CD4-positive, alpha-beta memory T cell (primary cell): ENCODE measurements around the gene GPR183. TPM values are rescaled to one million over a fixed set of nuclear protein-coding genes. Genes with fewer than 3 reads are reported as not detected.

Source experiments
- CTCF ChIA-PET: fragments of 350-600 bp; sonication (Branson Sonifier 250); formaldehyde crosslinking; loops from one replicate; lab custom pipeline; 2021; ENCODE audit warnings: inconsistent platforms; ENCODE audit not compliant: partially characterized antibody; lab: Charles Lee
- POLR2A ChIA-PET: fragments of 350-600 bp; sonication (Branson Sonifier 250); formaldehyde crosslinking; loops from one replicate; lab custom pipeline; 2021; ENCODE audit not compliant: partially characterized antibody; lab: Charles Lee
- DNase-seq, 5 donors: peaks; one replicate each; pipeline versions ENCODE4 v3.0.0 to v3.0.0-alpha.2; 2020 to 2022; ENCODE audit warnings: mixed read lengths in 1 of 5
- H3K27ac ChIP-seq: one replicate; pipeline ENCODE4 v1.7.0; 2013; ENCODE audit warnings: low read depth, low read length
- H3K27me3 ChIP-seq: 2 replicates; pipeline ENCODE4 v1.7.0; 2013; ENCODE audit warnings: mild to moderate bottlenecking, low read length, moderate library complexity; ENCODE audit not compliant: insufficient read depth
- H3K36me3 ChIP-seq: 2 replicates; pipeline ENCODE4 v1.7.0; 2013; ENCODE audit warnings: mild to moderate bottlenecking, low read length, moderate library complexity; ENCODE audit not compliant: insufficient read depth
- H3K4me1 ChIP-seq: 2 replicates; pipeline ENCODE4 v1.7.0; 2013; ENCODE audit warnings: mild to moderate bottlenecking, low read length, moderate library complexity; ENCODE audit not compliant: insufficient read depth
- H3K4me3 ChIP-seq, 2 donors: one replicate each; pipeline ENCODE4 v1.7.0; 2013; ENCODE audit warnings: low read length in 2 of 2, mild to moderate bottlenecking in 1 of 2
- H3K9me3 ChIP-seq, 2 donors: one replicate each; pipeline ENCODE4 v1.7.0; 2013; ENCODE audit warnings: low read length in 2 of 2, control low read depth in 1 of 2; ENCODE audit not compliant: control insufficient read depth in 1 of 2
- H3K27ac Mint-ChIP-seq, 7 donors: one replicate each; pipeline ENCODE4 v1.8.0; 2020 to 2021; ENCODE audit warnings: mixed read lengths in 7 of 7, mild to moderate bottlenecking in 6 of 7, inconsistent platforms in 3 of 7, moderate library complexity in 3 of 7
- H3K27me3 Mint-ChIP-seq, 2 donors: one replicate each; pipeline ENCODE4 v1.8.0; 2020 to 2021; ENCODE audit warnings: mixed read lengths in 2 of 2
- H3K36me3 Mint-ChIP-seq, 2 donors: one replicate each; pipeline ENCODE4 v1.8.0; 2020 to 2021; ENCODE audit warnings: mixed read lengths in 2 of 2, inconsistent platforms in 1 of 2, mild to moderate bottlenecking in 1 of 2
- H3K4me1 Mint-ChIP-seq, 4 donors: one replicate each; pipeline ENCODE4 v1.8.0; 2020 to 2021; ENCODE audit warnings: mixed read lengths in 4 of 4, mild to moderate bottlenecking in 1 of 4
- H3K4me3 Mint-ChIP-seq, 8 donors: one replicate each; pipeline ENCODE4 v1.8.0; 2020 to 2021; ENCODE audit warnings: mixed read lengths in 8 of 8, mild to moderate bottlenecking in 7 of 8, moderate library complexity in 6 of 8, inconsistent platforms in 3 of 8
- H3K9me3 Mint-ChIP-seq, 8 donors: one replicate each; pipeline ENCODE4 v1.8.0; 2020 to 2021; ENCODE audit warnings: mixed read lengths in 8 of 8, mild to moderate bottlenecking in 5 of 8, inconsistent platforms in 3 of 8, moderate library complexity in 1 of 8
- intact Hi-C: fragments of 100-400 bp; cut with micrococcal nuclease; formaldehyde crosslinking; loops from one replicate; pipeline ENCODE4 v1.15.1; 2023
- polyA plus RNA-seq, 2 donors: library from polyadenylated mRNA; unstranded; fragments of 300-500 nt; fragmentation: Illumina TruSeq; gene quantifications; one replicate each; pipeline ENCODE4 v1.2.3, GENCODE V29; 2021
- total RNA-seq, 2 experiments: library from RNA; stranded (reverse); gene quantifications; one replicate each; pipeline ENCODE4 v1.2.3, GENCODE V29; 2021

GPR183 gene
- total and polyA plus RNA-seq, 4 experiments from 2014 or later, result 203 to 954 (median 383) TPM

DNA sequence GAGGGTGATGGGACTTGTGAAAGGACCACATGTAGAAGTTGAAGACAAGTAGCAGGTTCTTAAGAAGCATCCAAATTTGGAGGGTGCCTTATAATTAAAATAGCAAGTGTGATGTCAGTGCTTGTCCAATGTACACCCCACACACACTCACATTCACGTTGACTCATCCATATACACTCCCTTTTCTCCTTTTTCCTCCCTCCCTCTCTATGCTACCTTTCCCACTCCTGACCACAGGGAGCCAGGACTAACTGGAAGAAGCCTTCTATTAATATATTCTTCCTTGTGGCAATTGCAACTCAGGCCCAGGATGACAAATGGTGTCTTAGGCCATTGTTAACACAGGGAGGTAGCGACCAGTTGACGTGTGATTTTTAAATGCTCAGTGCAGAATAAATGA lies 16.3 kb upstream of the GPR183 start:
- H3K27me3 Mint-ChIP-seq, result no peaks in the 10 kb centered on the region
- Histone ChIP-seq H3K36me3 (peaks cover 3% of the 10 kb centered on the region), H3K9me3 (no peaks in the 10 kb centered on the region), H3K4me1 (peaks cover 87% of the 10 kb centered on the region), H3K4me3 (peak overlapping the region in 1 of 2 donors; percentile 5), H3K27me3 (no peaks in the 10 kb centered on the region), H3K27ac (peak overlapping the region; percentile 79)
- CTCF ChIA-PET, result interaction anchor here (1.2 to 3.3 kb wide), 8 partner anchors 10 to 113 kb away, joined by 4 to 10 read pairs (median 8); no protein-coding TSS in a partner anchor
- H3K36me3 Mint-ChIP-seq, result peaks cover 25 to 26% of the 10 kb centered on the region in 2 donors
- POLR2A ChIA-PET, result interaction anchor here (0.7 to 15.7 kb wide), 19 partner anchors 9 to 64 kb away, joined by 3 to 417 read pairs (median 7); partner anchors contain the start of gene GPR183
- intact Hi-C loops, result loop anchor here (1.0 to 2.0 kb wide), 3 partner anchors 15 to 41 kb away; partner anchors contain the start of gene GPR183
- DNase-seq, result no peak
- peak overlapping the region; percentile 91 to 99 (median 94) for H3K27ac Mint-ChIP-seq
- H3K9me3 Mint-ChIP-seq, result no peaks in the 10 kb centered on the region
- H3K4me1 Mint-ChIP-seq, result peaks cover 54 to 82% (median 69%) of the 10 kb centered on the region in 4 donors
- peak overlapping the region; percentile 20 to 78 (median 54) for H3K4me3 Mint-ChIP-seq

DNA sequence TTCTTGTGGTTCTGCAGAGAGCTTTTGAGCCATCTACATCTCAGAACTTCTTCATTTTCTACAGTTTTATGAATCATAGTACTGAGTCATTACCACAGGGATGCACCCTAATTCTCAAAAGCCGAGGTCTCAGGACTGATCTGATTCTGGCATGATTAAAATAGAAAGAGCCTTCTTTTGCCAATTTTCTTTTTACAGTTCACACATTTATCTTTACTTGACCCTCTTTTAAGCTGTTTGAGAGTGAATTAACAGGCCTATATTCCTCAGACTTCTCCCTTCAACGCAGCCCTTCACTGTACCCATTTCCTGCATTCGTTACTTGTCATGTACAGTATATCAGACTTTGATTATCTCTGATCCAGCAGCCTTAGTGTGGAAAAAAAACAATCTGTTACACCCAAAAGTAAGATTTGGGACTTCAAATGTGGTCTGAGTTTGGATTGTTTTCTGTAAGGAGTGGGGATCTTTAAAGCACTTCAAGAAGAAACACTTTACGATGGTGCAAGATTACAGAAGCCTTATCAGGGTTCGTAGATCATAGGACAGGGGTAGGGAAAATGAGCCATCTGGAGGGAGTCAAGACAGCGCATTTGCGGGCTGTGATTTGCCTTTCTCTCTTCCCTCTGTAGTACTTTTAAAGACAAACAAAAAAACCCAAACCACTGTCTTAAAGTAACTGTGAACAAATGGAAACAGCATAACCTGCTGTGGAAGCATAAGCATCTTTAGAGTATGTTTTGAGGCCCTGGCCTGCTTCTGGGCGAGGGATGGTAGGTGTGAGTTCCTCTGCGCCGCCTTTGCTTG lies 15.3 kb upstream of the GPR183 start:
- POLR2A ChIA-PET, result interaction anchor here (0.7 to 15.7 kb wide), 22 partner anchors 8 to 121 kb away, joined by 3 to 417 read pairs (median 6); partner anchors contain the start of genes GPR183 and UBAC2
- H3K4me1 Mint-ChIP-seq, result peaks cover 54 to 84% (median 69%) of the 10 kb centered on the region in 4 donors

DNA sequence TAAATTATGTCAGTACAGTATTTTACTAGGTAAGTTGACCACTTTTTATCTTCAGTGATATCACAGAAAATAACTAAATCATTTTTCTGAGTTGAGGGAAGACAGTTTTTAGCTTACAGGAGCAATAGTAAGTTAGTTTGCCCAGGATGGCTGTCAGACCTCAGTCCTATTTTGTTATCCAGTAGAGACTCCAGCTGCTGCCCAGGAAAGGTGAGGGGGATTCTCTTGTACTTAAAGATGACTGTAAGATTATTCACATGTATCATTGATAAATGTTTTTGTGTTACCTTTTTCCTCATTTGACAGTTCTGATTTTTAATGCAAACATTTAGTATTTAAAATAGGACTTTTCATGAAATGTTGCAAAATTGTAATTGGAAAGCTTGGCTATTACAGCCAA lies 14.5 kb upstream of the GPR183 start:
- Mint-ChIP-seq H3K9me3 (no peaks in the 10 kb centered on the region), H3K27me3 (no peaks in the 10 kb centered on the region), H3K27ac (peak overlapping the region; percentile 91 to 99 (median 94)), H3K4me3 (peak overlapping the region in 6 of 8 donors; percentile 29 to 82 (median 72)), H3K36me3 (peaks cover 27 to 28% of the 10 kb centered on the region in 2 donors), H3K4me1 (peaks cover 55 to 84% (median 69%) of the 10 kb centered on the region in 4 donors)
- DNase-seq, result no peak
- H3K4me1 ChIP-seq, result peaks cover 88% of the 10 kb centered on the region
- H3K27ac ChIP-seq, result peak overlapping the region; percentile 79
- H3K9me3 ChIP-seq, result no peaks in the 10 kb centered on the region
- ChIA-PET POLR2A (interaction anchor here (0.8 to 15.7 kb wide), 18 partner anchors 10 to 120 kb away, joined by 3 to 417 read pairs (median 6); partner anchors contain the start of gene GPR183), CTCF (interaction anchor here (0.8 to 2.3 kb wide), 13 partner anchors 12 to 179 kb away, joined by 3 to 10 read pairs (median 5); partner anchors contain the start of gene TM9SF2)
- H3K27me3 ChIP-seq, result no peaks in the 10 kb centered on the region
- H3K4me3 ChIP-seq, result no peak overlapping the region
- H3K36me3 ChIP-seq, result peaks cover 3% of the 10 kb centered on the region
- intact Hi-C loops, result loop anchor here (1.0 to 2.0 kb wide), 5 partner anchors 7 to 39 kb away; no protein-coding TSS in a partner anchor

More for the DNA sequence above, 15.3 kb upstream of the GPR183 start:
- Histone ChIP-seq H3K9me3 (no peaks in the 10 kb centered on the region), H3K36me3 (peaks cover 3% of the 10 kb centered on the region), H3K4me1 (peaks cover 87% of the 10 kb centered on the region), H3K4me3 (peak overlapping the region in 1 of 2 donors; percentile 5), H3K27me3 (no peaks in the 10 kb centered on the region), H3K27ac (peak overlapping the region; percentile 79)
- Mint-ChIP-seq H3K27me3 (no peaks in the 10 kb centered on the region), H3K9me3 (no peaks in the 10 kb centered on the region), H3K27ac (peak overlapping the region; percentile 91 to 99 (median 94)), H3K36me3 (peaks cover 25 to 27% of the 10 kb centered on the region in 2 donors), H3K4me3 (peak overlapping the region; percentile 20 to 82 (median 68))
- CTCF ChIA-PET, result interaction anchor here (0.8 to 3.3 kb wide), 14 partner anchors 13 to 178 kb away, joined by 3 to 10 read pairs (median 6); partner anchors contain the start of gene TM9SF2
- DNase-seq, result peak; percentile 63 to 72 (median 68)
- intact Hi-C loops, result loop anchor here (1.0 to 2.0 kb wide), 6 partner anchors 8 to 40 kb away; partner anchors contain the start of gene GPR183

DNA sequence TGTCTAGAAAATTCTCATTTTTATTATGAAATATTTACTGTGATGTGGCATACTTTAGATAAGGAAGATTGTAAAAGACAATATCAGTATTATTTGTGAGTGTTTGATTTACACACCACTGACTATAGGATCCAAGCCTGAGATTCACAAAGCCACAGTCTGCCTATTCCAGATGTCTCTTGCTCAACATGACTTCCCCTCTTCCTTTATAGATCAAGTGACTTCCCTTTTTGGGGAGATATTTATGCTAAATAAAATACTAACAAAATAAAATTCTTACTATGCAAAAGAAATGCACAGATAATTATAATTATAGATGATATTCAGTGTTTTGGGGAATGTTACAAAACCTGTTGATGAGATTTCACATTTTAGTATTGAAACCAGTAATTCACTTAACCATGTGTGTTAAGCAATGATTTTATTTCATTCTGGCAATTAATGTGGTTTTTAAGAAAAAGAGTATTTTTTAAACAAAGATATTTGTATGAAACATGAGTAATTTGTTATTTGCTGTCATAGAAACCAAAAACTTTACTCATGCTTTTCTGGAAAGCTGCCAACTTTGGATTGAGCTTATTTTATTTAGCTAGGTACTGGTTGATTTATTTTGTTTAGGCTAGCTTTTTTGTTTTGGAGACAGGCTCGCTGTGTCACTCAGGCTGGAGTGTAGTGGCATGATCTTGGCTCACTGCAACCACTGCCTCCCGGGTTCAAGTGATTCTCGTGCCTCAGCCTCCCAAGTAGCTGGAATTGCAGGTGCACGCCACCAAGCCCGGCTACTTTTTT lies 13.7 kb upstream of the GPR183 start:
- peak overlapping the region; percentile 79 for H3K27ac ChIP-seq
- H3K4me3 Mint-ChIP-seq, result peak overlapping the region in 6 of 8 donors; percentile 13 to 78 (median 42)

DNA sequence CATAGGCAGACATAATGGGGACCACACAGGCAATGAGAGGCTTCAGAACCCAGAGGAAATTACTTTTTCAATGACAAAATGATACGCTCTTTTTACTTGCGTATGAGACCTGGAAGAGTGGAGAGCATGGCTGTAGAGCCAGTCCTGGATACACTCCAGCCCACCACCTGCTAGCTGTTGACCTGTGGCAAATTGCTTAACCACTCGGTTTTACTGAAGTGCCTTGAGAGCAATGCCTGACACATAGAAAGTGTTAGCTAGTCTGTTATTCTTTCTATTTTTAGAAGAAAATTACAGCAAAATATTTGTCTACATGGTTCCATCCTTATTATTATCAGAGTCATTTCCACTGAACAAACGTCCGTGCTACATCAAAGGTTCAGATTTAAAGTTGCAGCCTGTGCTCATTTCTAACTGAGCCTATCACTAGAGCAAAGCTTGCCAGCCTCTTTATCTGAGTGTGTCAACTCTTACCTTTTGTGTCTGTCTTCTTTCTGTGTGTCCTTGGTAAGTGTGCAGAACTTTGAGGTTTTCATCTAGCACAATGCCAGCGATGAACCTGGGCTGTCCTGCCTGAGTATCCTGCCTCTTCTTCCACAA lies 9.6 kb upstream of the GPR183 start:
- Histone ChIP-seq H3K36me3 (peaks cover 3% of the 10 kb centered on the region), H3K9me3 (no peaks in the 10 kb centered on the region), H3K27me3 (no peaks in the 10 kb centered on the region), H3K27ac (peak overlapping the region; percentile 73), H3K4me1 (peaks cover 87% of the 10 kb centered on the region), H3K4me3 (no peak overlapping the region)
- no peaks in the 10 kb centered on the region for H3K27me3 Mint-ChIP-seq
- no peak for DNase-seq
- ChIA-PET CTCF (interaction anchor here (0.6 to 1.0 kb wide), 3 partner anchors 14 to 70 kb away, joined by 3 read pairs; no protein-coding TSS in a partner anchor), POLR2A (interaction anchor here (1.0 to 15.7 kb wide), 3 partner anchors 12 to 38 kb away, joined by 3 to 417 read pairs (median 247); partner anchors contain the start of gene GPR183)
- peak overlapping the region; percentile 80 to 96 (median 91) for H3K27ac Mint-ChIP-seq
- H3K9me3 Mint-ChIP-seq, result no peaks in the 10 kb centered on the region
- intact Hi-C loops, result no loop called here
- H3K36me3 Mint-ChIP-seq, result peaks cover 24 to 25% of the 10 kb centered on the region in 2 donors
- peaks cover 49 to 81% (median 66%) of the 10 kb centered on the region in 4 donors for H3K4me1 Mint-ChIP-seq
- peak overlapping the region; percentile 51 to 87 (median 74) for H3K4me3 Mint-ChIP-seq

More for the DNA sequence above, 13.7 kb upstream of the GPR183 start:
- no peaks in the 10 kb centered on the region for H3K9me3 Mint-ChIP-seq
- ChIA-PET POLR2A (interaction anchor here (0.8 to 15.7 kb wide), 12 partner anchors 9 to 119 kb away, joined by 3 to 417 read pairs (median 13); partner anchors contain the start of gene GPR183), CTCF (interaction anchor here (0.8 to 2.3 kb wide), 8 partner anchors 15 to 115 kb away, joined by 3 to 10 read pairs (median 5); no protein-coding TSS in a partner anchor)
- peaks cover 56 to 83% (median 69%) of the 10 kb centered on the region in 4 donors for H3K4me1 Mint-ChIP-seq
- DNase-seq, result peak; percentile 65 to 80 (median 75)
- H3K4me3 ChIP-seq, result no peak overlapping the region
- H3K27me3 ChIP-seq, result no peaks in the 10 kb centered on the region
- H3K36me3 ChIP-seq, result peaks cover 3% of the 10 kb centered on the region
- intact Hi-C loops, result no loop called here
- H3K36me3 Mint-ChIP-seq, result peaks cover 29 to 32% of the 10 kb centered on the region in 2 donors
- peaks cover 88% of the 10 kb centered on the region for H3K4me1 ChIP-seq
- no peaks in the 10 kb centered on the region for H3K27me3 Mint-ChIP-seq
- H3K27ac Mint-ChIP-seq, result peak overlapping the region; percentile 91 to 99 (median 94)
- H3K9me3 ChIP-seq, result no peaks in the 10 kb centered on the region

DNA sequence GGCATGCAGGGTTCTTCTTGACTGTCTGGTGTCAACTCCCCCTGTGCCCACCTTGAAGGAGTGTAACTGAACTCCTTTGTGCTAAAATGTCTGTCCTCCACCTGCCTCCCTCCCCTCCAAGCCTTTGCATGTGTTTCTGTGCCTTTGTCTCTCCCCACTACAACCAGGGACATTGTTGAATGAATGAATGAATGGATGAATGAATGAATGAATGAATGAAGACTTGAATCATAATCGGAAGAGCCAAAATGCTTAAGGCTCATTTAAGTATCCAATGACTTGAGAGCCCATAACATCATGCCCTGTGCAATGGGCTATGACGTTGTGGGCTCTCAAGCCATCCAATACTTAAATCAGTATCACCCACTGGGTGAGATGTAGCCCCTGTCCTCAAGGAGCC lies 9.0 kb upstream of the GPR183 start:
- Mint-ChIP-seq H3K4me3 (peak overlapping the region in 7 of 8 donors; percentile 51 to 87 (median 78)), H3K4me1 (peaks cover 52 to 81% (median 67%) of the 10 kb centered on the region in 4 donors)
- peaks cover 87% of the 10 kb centered on the region for H3K4me1 ChIP-seq

More for the DNA sequence above, 9.0 kb upstream of the GPR183 start:
- Mint-ChIP-seq H3K36me3 (peaks cover 24 to 25% of the 10 kb centered on the region in 2 donors), H3K27me3 (no peaks in the 10 kb centered on the region), H3K9me3 (no peaks in the 10 kb centered on the region), H3K27ac (peak overlapping the region; percentile 80 to 96 (median 89))
- Histone ChIP-seq H3K4me3 (no peak overlapping the region), H3K9me3 (no peaks in the 10 kb centered on the region), H3K27me3 (no peaks in the 10 kb centered on the region), H3K36me3 (peaks cover 3% of the 10 kb centered on the region), H3K27ac (peak overlapping the region; percentile 73)
- CTCF ChIA-PET, result interaction anchor here (0.7 to 2.1 kb wide), 4 partner anchors 14 to 120 kb away, joined by 3 to 11 read pairs (median 3); no protein-coding TSS in a partner anchor
- intact Hi-C loops, result no loop called here
- POLR2A ChIA-PET, result interaction anchor here (1.0 to 15.7 kb wide), 7 partner anchors 9 to 38 kb away, joined by 3 to 417 read pairs (median 7); partner anchors contain the start of gene GPR183
- DNase-seq, result no peak
